SK-N-SH treated with all-trans-retinoic acid at 6 μM for 48 hours (cell line): ENCODE results near the gene SYT6.

Experiments
- ATAC-seq: fragments of 200-7000 bp; cut with Tn5 transposase; 3 replicates; pipeline ENCODE4 v1.9.1; 2020; ENCODE audit warnings: mild to moderate bottlenecking, moderate library complexity
- ARNTL ChIP-seq: fragments of 450-650 bp; formaldehyde crosslinking; IDR thresholded peaks from 2 replicates; pipeline ENCODE4 v1.5.0; 2020; ENCODE audit warnings: low read depth, mild to moderate bottlenecking, moderate library complexity, borderline replicate concordance
- CREB5 ChIP-seq: fragments of 250-450 bp; sonication (Bioruptor Pico); IDR thresholded peaks from 2 replicates; pipeline ENCODE4 v1.5.1; 2020; ENCODE audit warnings: low read depth, mild to moderate bottlenecking, moderate library complexity
- CSDC2 ChIP-seq: fragments of 250-450 bp; sonication (Bioruptor Pico); IDR thresholded peaks from 2 replicates; pipeline ENCODE4 v1.5.0; 2020; ENCODE audit warnings: mild to moderate bottlenecking, moderate library complexity
- CSRNP3 ChIP-seq: fragments of 250-450 bp; sonication (Bioruptor Pico); IDR thresholded peaks from 2 replicates; pipeline ENCODE4 v1.5.1; 2021; ENCODE audit warnings: mild to moderate bottlenecking, moderate library complexity
- ESRRG ChIP-seq: fragments of 250-450 bp; sonication (Bioruptor Pico); IDR thresholded peaks from 2 replicates; pipeline ENCODE4 v1.6.1; 2021; ENCODE audit warnings: mild to moderate bottlenecking
- ISL1 ChIP-seq: fragments of 250-450 bp; sonication (Bioruptor Pico); IDR thresholded peaks from 2 replicates; pipeline ENCODE4 v2.1.2; 2022; ENCODE audit warnings: mild to moderate bottlenecking, moderate library complexity
- OSR1 ChIP-seq: fragments of 250-450 bp; sonication (Bioruptor Pico); IDR thresholded peaks from 2 replicates; pipeline ENCODE4 v1.8.0; 2022; ENCODE audit warnings: moderate library complexity, mild to moderate bottlenecking, inconsistent platforms
- PATZ1 ChIP-seq: fragments of 250-450 bp; sonication (Bioruptor Pico); IDR thresholded peaks from 2 replicates; pipeline ENCODE4 v1.8.0; 2020; ENCODE audit warnings: mild to moderate bottlenecking, moderate library complexity, borderline replicate concordance
- POU6F1 ChIP-seq: fragments of 250-450 bp; sonication (Bioruptor Pico); IDR thresholded peaks from 2 replicates; pipeline ENCODE4 v1.8.0; 2021; ENCODE audit warnings: low read depth, mild to moderate bottlenecking, moderate library complexity, borderline replicate concordance
- RARB ChIP-seq: fragments of 250-450 bp; sonication (Bioruptor Pico); IDR thresholded peaks from 2 replicates; pipeline ENCODE4 v1.8.0; 2021; ENCODE audit warnings: mild to moderate bottlenecking, moderate library complexity
- SNAI2 ChIP-seq: fragments of 250-450 bp; sonication (Bioruptor Pico); IDR thresholded peaks from 2 replicates; pipeline ENCODE4 v1.5.0; 2020; ENCODE audit warnings: mild to moderate bottlenecking, moderate library complexity
- TCF4 ChIP-seq: fragments of 250-450 bp; sonication (Bioruptor Pico); IDR thresholded peaks from 2 replicates; pipeline ENCODE4 v1.8.0; 2021; ENCODE audit warnings: mild to moderate bottlenecking, moderate library complexity, borderline replicate concordance
- TSHZ2 ChIP-seq: fragments of 250-450 bp; sonication (Bioruptor Pico); IDR thresholded peaks from 2 replicates; pipeline ENCODE4 v1.5.0; 2020; ENCODE audit warnings: mild to moderate bottlenecking, moderate library complexity
- ZC3H10 ChIP-seq: fragments of 250-450 bp; sonication (Bioruptor Pico); IDR thresholded peaks from 2 replicates; pipeline ENCODE4 v1.5.1; 2021; ENCODE audit warnings: mild to moderate bottlenecking, moderate library complexity
- ZFP3 ChIP-seq: fragments of 250-450 bp; sonication (Bioruptor Pico); IDR thresholded peaks from 2 replicates; pipeline ENCODE4 v1.5.0; 2020; ENCODE audit warnings: mild to moderate bottlenecking, moderate library complexity
- ZFP30 ChIP-seq: fragments of 450-650 bp; formaldehyde crosslinking; IDR thresholded peaks from 2 replicates; pipeline ENCODE4 v1.5.0; 2022; ENCODE audit warnings: mild to moderate bottlenecking, moderate library complexity
- ZNF565 ChIP-seq: fragments of 450-650 bp; formaldehyde crosslinking; conservative IDR thresholded peaks from 2 replicates; pipeline ENCODE4 v1.5.0; 2020; ENCODE audit warnings: low read depth, mild to moderate bottlenecking, moderate library complexity
- ZNF70 ChIP-seq: fragments of 450-650 bp; formaldehyde crosslinking; IDR thresholded peaks from 2 replicates; pipeline ENCODE4 v1.5.0; 2020; ENCODE audit warnings: mild to moderate bottlenecking, moderate library complexity
- ZNF8 ChIP-seq: fragments of 450-650 bp; formaldehyde crosslinking; IDR thresholded peaks from 2 replicates; pipeline ENCODE4 v1.5.0; 2020; ENCODE audit warnings: mild to moderate bottlenecking, moderate library complexity

Gene SYT6

GRCh38 chr1:114089502-114090138, 64.0 kb downstream of the SYT6 start:
- no peak for TF ChIP-seq TCF4
- no peak for TF ChIP-seq ZFP30 (CRISPR knock-in tag)
- no peak for TF ChIP-seq PATZ1 (CRISPR knock-in tag)
- no peak for TF ChIP-seq ZNF565 (CRISPR knock-in tag)
- no peak for TF ChIP-seq RARB (CRISPR knock-in tag)
- no peak for TF ChIP-seq OSR1 (CRISPR knock-in tag)
- TF ChIP-seq ZC3H10 (CRISPR knock-in tag), result no peak
- no peak for TF ChIP-seq TSHZ2
- TF ChIP-seq CREB5 (CRISPR knock-in tag), result no peak
- TF ChIP-seq ZNF70 (CRISPR knock-in tag), result no peak
- TF ChIP-seq SNAI2 (CRISPR knock-in tag), result no peak
- ATAC-seq, result no peak

- ATAC-seq, result no peak
Observed at GRCh38 chr1:114088392-114089299, 65.0 kb downstream of the SYT6 start.

More at GRCh38 chr1:114088392-114089299, 65.0 kb downstream of the SYT6 start:
- TF ChIP-seq CSRNP3 (CRISPR knock-in tag) (no peak), POU6F1 (CRISPR knock-in tag) (no peak), TCF4 (no peak), RARB (CRISPR knock-in tag) (no peak), ISL1 (CRISPR knock-in tag) (no peak), CREB5 (CRISPR knock-in tag) (no peak), CSDC2 (CRISPR knock-in tag) (no peak), ZFP3 (CRISPR knock-in tag) (no peak), ZNF8 (CRISPR knock-in tag) (no peak), ESRRG (no peak), PATZ1 (CRISPR knock-in tag) (no peak), ARNTL (CRISPR knock-in tag) (no peak)
- TF ChIP-seq, all 23 proteins: peak for 0
